A549 treated with CORT108297 at 1 μM for 4 hours (cell line): Measurements from ENCODE around the gene GJB4. TPM values are rescaled to one million over a fixed set of nuclear protein-coding genes. Genes with fewer than 3 reads are reported as not detected.

Experiments used
- total RNA-seq: library from RNA; stranded (reverse); fragments of 200-300 nt; extraction: Qiagen RNA extraction; gene quantifications from 5 replicates; pipeline ENCODE4 v1.2.3, GENCODE V29; 2022

GJB4 gene
- 0.07 to 0.13 TPM (median 0.10 TPM) in 4 of 5 replicates, not detected in the other for total RNA-seq

GRCh38 chr1:34759503-34760357 is at the start of gene GJB4:
GJB4 (plus strand) TSS chr1:34759740; CDS start chr1:34761255, 1,515 bp downstream.

GRCh38 chr1:34754964-34755637 is 4.4 kb upstream of the GJB4 start, which contains the start of gene GJB5:
GJB5 (plus strand) TSS chr1:34755047; CDS start chr1:34757331, 2,284 bp downstream.

GRCh38 chr1:34781071-34781843 is 21.7 kb downstream of the GJB4 start, which contains the start of gene GJB3:
GJB3 (plus strand) TSS chr1:34781214; CDS start chr1:34784763, 3,549 bp downstream.

GRCh38 chr1:34792868-34793727 is 33.6 kb downstream of the GJB4 start, which contains the start of gene GJA4:
GJA4 (plus strand) TSS chr1:34792999; CDS start chr1:34794214, 1,215 bp downstream.

Other genes starting within 250 kb of the GJB4 start
- gene GJB5, start 4.7 kb upstream of the GJB4 start, total RNA-seq: 0.06 to 0.13 TPM (median 0.09 TPM) in 4 of 5 replicates, not detected in the other
- 4.8 to 10.0 TPM (median 7.4 TPM) in 5 replicates for gene GJB3, start 21.5 kb downstream of the GJB4 start, total RNA-seq
- not detected in 5 replicates for gene GJA4, start 33.3 kb downstream of the GJB4 start, total RNA-seq
- gene SMIM12, start 100.0 kb downstream of the GJB4 start, total RNA-seq: 42.5 to 59.0 TPM (median 57.7 TPM) in 5 replicates
- gene DLGAP3, start 169.9 kb downstream of the GJB4 start, total RNA-seq: 0.24 to 0.42 TPM (median 0.35 TPM) in 5 replicates
- gene TMEM35B, start 225.6 kb downstream of the GJB4 start, total RNA-seq: 16.3 to 19.7 TPM (median 17.8 TPM) in 5 replicates